Measurements from ENCODE around the gene EEF1AKMT3.

- no peak for TF ChIP-seq TARDBP (IDR thresholded peaks at IDR 0.05)
- no peak for TF ChIP-seq LEF1 (IDR thresholded peaks at IDR 0.05; ENCODE audit: borderline replicate concordance)
- TF ChIP-seq HDGF (IDR thresholded peaks at IDR 0.05; ENCODE audit: borderline replicate concordance), result no peak
- TF ChIP-seq, protein P1, sequence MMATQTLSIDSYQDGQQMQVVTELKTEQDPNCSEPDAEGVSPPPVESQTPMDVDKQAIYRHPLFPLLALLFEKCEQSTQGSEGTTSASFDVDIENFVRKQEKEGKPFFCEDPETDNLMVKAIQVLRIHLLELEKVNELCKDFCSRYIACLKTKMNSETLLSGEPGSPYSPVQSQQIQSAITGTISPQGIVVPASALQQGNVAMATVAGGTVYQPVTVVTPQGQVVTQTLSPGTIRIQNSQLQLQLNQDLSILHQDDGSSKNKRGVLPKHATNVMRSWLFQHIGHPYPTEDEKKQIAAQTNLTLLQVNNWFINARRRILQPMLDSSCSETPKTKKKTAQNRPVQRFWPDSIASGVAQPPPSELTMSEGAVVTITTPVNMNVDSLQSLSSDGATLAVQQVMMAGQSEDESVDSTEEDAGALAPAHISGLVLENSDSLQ (IDR thresholded peaks at IDR 0.05), result no peak
- TF ChIP-seq ELF4 (IDR thresholded peaks at IDR 0.05), result no peak
These were observed 43.0 kb downstream of the EEF1AKMT3 start for GRCh38 chr12:57815177-57816000.
